ENCODE results near the gene SPSB4.
"Not testable (repeated sequence)": the region's sequence is repeated elsewhere in the genome, so short reads cannot be mapped to it uniquely, and the experiment has no call there.

- not testable (repeated sequence) for TF ChIP-seq POLR2AphosphoS5 (IDR thresholded peaks at IDR 0.05; ENCODE audit: low read length); TCF7 (IDR thresholded peaks at IDR 0.05; ENCODE audit: borderline replicate concordance); KDM1A (IDR thresholded peaks at IDR 0.05; ENCODE audit: borderline replicate concordance); EP300 (IDR thresholded peaks at IDR 0.05; ENCODE audit: borderline replicate concordance in 1 of 2, control insufficient read depth in 1 of 2, low read depth in 2 of 2, low read length in 2 of 2)
Observed at GRCh38 chr3:141017366-141018322, 33.5 kb upstream of the SPSB4 start.

Data from GM12878 (cell line).